ENCODE data around the gene GUK1. TPM values are rescaled to one million over a fixed set of nuclear protein-coding genes. Genes with fewer than 3 reads are reported as not detected.

Gene GUK1
- total RNA-seq, 1 donor from 2014 or later = 219 TPM

GRCh38 chr1:228120351-228120750, 19.7 kb upstream of the GUK1 start:
- no peak for DNase-seq (ENCODE audit: low spot score)
- intact Hi-C loops (cut with micrococcal nuclease) = no loop called here
- Mint-ChIP-seq H3K4me3 (ENCODE audit: low read depth) (no peak overlapping the region), H3K36me3 (ENCODE audit: low read depth) (peaks cover 4% of the 10 kb centered on the region), H3K9me3 (peaks cover 27% of the 10 kb centered on the region), H3K4me1 (ENCODE audit: low read depth) (peaks cover 5% of the 10 kb centered on the region), H3K27me3 (ENCODE audit: low read depth) (peaks cover 1% of the 10 kb centered on the region), H3K27ac (no peak overlapping the region)

DNA sequence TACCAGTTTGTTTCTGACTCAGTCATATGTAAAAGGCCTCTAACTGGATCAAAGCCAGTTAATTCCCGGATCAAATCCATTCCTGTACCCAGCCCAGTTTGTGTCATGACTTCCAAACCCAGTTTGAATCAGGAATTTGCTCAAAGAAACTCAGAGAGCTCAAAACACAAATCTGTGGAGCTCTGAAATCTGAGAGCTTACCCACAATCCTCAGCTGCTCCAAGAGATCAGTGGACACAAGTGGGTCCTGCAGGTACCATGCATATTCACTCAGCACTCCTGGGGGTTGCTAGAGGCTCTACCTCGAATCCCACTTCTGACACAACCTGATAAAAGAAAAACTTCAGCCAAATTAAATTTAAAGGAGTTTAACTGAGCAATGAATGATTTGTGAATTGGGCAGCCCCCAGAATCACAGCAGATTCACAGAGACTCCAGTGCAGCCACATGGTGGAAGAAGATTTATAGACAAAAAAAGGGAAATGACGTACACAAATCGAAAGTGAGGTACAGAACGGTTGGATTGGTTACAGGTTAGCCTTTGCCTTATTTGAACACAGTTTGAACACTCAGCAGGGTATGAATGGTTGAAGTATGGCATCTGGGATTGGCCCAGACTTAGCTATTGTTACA, 19.1 kb upstream of the GUK1 start:
- Mint-ChIP-seq H3K27me3 (ENCODE audit: low read depth) (peaks cover 1% of the 10 kb centered on the region), H3K27ac (no peak overlapping the region), H3K9me3 (peaks cover 27% of the 10 kb centered on the region), H3K4me3 (ENCODE audit: low read depth) (no peak overlapping the region), H3K36me3 (ENCODE audit: low read depth) (peaks cover 4% of the 10 kb centered on the region), H3K4me1 (ENCODE audit: low read depth) (peaks cover 6% of the 10 kb centered on the region)
- intact Hi-C loops (cut with micrococcal nuclease) = no loop called here
- DNase-seq (ENCODE audit: low spot score) = no peak

DNA sequence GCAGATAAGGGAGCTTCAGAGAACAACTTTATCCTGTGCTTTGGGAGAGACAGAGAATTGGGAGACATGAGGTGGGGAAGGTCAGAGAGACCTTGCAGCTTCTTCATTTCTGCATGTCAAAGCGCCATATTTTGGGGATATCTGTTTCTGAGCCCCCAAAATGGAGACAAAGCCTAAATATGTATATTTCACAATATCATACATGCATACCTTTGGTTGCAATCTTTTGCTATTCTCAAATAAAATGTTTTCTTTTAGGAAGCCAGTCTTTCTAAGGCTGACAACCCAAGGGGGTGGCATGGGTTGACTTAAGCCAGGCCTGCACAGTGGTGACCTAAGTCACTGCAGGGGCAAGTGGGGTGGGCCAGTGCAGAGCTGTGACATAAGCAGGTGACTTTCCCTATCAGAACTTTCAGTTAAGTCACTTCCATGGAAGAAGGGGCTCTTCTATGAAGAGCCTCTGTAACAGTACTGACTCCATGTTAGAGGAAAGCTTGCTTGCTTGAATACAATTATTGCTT, 17.1 kb upstream of the GUK1 start:
- DNase-seq (ENCODE audit: low spot score) = no peak
- Mint-ChIP-seq H3K4me3 (ENCODE audit: low read depth) (no peak overlapping the region), H3K36me3 (ENCODE audit: low read depth) (peaks cover 3% of the 10 kb centered on the region), H3K4me1 (ENCODE audit: low read depth) (peaks cover 6% of the 10 kb centered on the region), H3K27ac (no peak overlapping the region), H3K9me3 (peaks cover 16% of the 10 kb centered on the region), H3K27me3 (ENCODE audit: low read depth) (peaks cover 6% of the 10 kb centered on the region)
- intact Hi-C loops (cut with micrococcal nuclease) = no loop called here

DNA sequence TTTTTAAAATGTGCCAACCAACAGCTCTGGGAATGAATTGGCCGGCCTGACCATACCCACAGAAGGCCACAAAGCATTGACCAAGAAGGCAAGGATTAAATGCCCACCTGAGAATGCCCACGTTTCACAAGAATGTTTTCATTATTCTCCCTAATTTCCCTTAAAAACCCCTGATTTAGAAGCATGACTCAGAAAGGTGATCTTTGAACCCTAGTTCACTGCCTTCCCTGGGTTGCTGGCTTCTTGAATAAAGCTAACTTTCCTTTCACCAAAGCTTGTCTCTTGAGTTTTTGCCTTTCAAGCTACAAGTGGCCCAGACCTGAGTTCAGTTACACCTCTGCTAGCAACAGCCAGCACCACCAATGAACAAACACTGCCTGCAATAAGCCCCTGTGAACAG, 16.6 kb upstream of the GUK1 start:
- Mint-ChIP-seq H3K4me3 (ENCODE audit: low read depth) (no peak overlapping the region), H3K36me3 (ENCODE audit: low read depth) (no peaks in the 10 kb centered on the region), H3K9me3 (peaks cover 13% of the 10 kb centered on the region), H3K27me3 (ENCODE audit: low read depth) (peaks cover 11% of the 10 kb centered on the region), H3K4me1 (ENCODE audit: low read depth) (peaks cover 6% of the 10 kb centered on the region), H3K27ac (no peak overlapping the region)
- intact Hi-C loops (cut with micrococcal nuclease) = no loop called here
- DNase-seq (ENCODE audit: low spot score) = no peak

- no peaks in the 10 kb centered on the region for H3K36me3 Mint-ChIP-seq (ENCODE audit: low read depth)
Measured at GRCh38 chr1:228125185-228125584, 14.9 kb upstream of the GUK1 start.

GRCh38 chr1:228131766-228132165, 8.3 kb upstream of the GUK1 start:
- H3K36me3 Mint-ChIP-seq (ENCODE audit: low read depth) = no peaks in the 10 kb centered on the region
- H3K27ac Mint-ChIP-seq = no peak overlapping the region
- intact Hi-C loops (cut with micrococcal nuclease) = loop anchor here (2.0 kb wide), 2 partner anchors 133 to 383 kb away; no protein-coding TSS in a partner anchor
- H3K4me1 Mint-ChIP-seq (ENCODE audit: low read depth) = peaks cover 4% of the 10 kb centered on the region
- no peak for DNase-seq (ENCODE audit: low spot score)
- H3K27me3 Mint-ChIP-seq (ENCODE audit: low read depth) = peaks cover 34% of the 10 kb centered on the region
- H3K9me3 Mint-ChIP-seq = no peaks in the 10 kb centered on the region
- no peak overlapping the region for H3K4me3 Mint-ChIP-seq (ENCODE audit: low read depth)

More at GRCh38 chr1:228125185-228125584, 14.9 kb upstream of the GUK1 start:
- Mint-ChIP-seq H3K4me3 (ENCODE audit: low read depth) (no peak overlapping the region), H3K27ac (no peak overlapping the region), H3K4me1 (ENCODE audit: low read depth) (peaks cover 6% of the 10 kb centered on the region), H3K27me3 (ENCODE audit: low read depth) (peaks cover 11% of the 10 kb centered on the region), H3K9me3 (no peaks in the 10 kb centered on the region)
- DNase-seq (ENCODE audit: low spot score) = no peak
- intact Hi-C loops (cut with micrococcal nuclease) = no loop called here

DNA sequence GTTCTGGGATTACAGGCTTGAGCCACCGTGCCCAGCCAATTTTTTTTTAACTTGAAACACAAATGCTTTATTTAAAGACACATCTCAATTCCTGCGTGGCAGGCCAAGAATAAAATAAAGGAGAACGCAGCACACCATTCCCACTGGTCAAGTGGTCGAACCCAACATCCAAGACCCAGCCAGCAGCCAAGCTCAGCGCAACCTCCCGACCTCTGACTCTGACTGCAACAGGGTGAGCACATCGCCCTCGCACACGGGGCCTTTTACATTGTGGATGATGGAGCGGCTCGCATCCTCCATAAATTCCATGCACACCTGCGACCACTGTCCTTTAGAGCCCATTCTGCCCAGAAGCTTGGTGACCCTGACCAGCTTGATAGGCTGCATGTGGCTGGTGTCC, 5.5 kb upstream of the GUK1 start:
- Mint-ChIP-seq H3K4me3 (ENCODE audit: low read depth) (no peak overlapping the region), H3K27ac (no peak overlapping the region), H3K27me3 (ENCODE audit: low read depth) (peaks cover 33% of the 10 kb centered on the region), H3K9me3 (no peaks in the 10 kb centered on the region), H3K4me1 (ENCODE audit: low read depth) (peaks cover 8% of the 10 kb centered on the region), H3K36me3 (ENCODE audit: low read depth) (no peaks in the 10 kb centered on the region)
- intact Hi-C loops (cut with micrococcal nuclease) = no loop called here
- DNase-seq (ENCODE audit: low spot score) = no peak

- Mint-ChIP-seq H3K36me3 (ENCODE audit: low read depth) (peaks cover 4% of the 10 kb centered on the region), H3K4me1 (ENCODE audit: low read depth) (peaks cover 4% of the 10 kb centered on the region), H3K27ac (no peak overlapping the region), H3K27me3 (ENCODE audit: low read depth) (peaks cover 33% of the 10 kb centered on the region), H3K9me3 (no peaks in the 10 kb centered on the region), H3K4me3 (ENCODE audit: low read depth) (no peak overlapping the region)
- intact Hi-C loops (cut with micrococcal nuclease) = no loop called here
- DNase-seq (ENCODE audit: low spot score) = no peak
Measured at GRCh38 chr1:228136901-228137300, 3.2 kb upstream of the GUK1 start.

- intact Hi-C loops (cut with micrococcal nuclease) = loop anchor here (1.0 kb wide), 1 partner anchor 57 kb away; the partner anchor contains the start of gene ARF1
- Mint-ChIP-seq H3K27me3 (ENCODE audit: low read depth) (peaks cover 27% of the 10 kb centered on the region), H3K36me3 (ENCODE audit: low read depth) (peaks cover 26% of the 10 kb centered on the region), H3K9me3 (no peaks in the 10 kb centered on the region), H3K27ac (peak overlapping the region; percentile 96), H3K4me3 (ENCODE audit: low read depth) (peak overlapping the region; percentile 96), H3K4me1 (ENCODE audit: low read depth) (peaks cover 17% of the 10 kb centered on the region)
- DNase-seq (ENCODE audit: low spot score) = no peak
Measured at GRCh38 chr1:228139406-228139930, 611 bp upstream of the GUK1 start.

DNA sequence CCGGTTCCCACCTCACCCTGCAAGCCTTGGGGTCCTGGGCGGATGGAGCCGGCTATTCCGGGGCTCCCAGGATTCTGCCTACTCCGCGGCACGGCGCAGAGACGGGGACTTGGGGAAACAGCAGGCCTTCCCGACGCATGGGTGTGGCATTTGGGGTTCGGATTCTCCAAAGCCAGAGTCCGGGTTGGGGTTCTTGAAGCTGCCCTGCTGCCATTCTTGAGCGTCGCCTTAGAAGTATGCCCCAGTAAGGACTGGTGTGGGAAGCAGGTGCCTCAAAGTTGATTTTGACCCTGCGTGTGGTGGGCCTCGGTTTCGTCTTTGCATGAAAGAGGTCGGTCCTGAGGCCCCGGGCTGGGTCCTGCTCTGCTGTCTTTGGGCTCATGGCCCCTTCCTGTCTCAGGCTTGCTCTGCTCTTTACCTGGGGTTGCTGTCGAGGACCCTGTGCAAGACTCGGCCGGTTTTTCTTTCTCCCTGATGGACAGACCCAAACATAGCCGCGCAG, 696 bp downstream of the GUK1 start:
- Mint-ChIP-seq H3K36me3 (ENCODE audit: low read depth) (peaks cover 28% of the 10 kb centered on the region), H3K4me1 (ENCODE audit: low read depth) (peaks cover 17% of the 10 kb centered on the region), H3K27me3 (ENCODE audit: low read depth) (peaks cover 19% of the 10 kb centered on the region), H3K27ac (peak overlapping the region; percentile 96), H3K9me3 (no peaks in the 10 kb centered on the region), H3K4me3 (ENCODE audit: low read depth) (peak overlapping the region; percentile 96)
- intact Hi-C loops (cut with micrococcal nuclease) = loop anchor here (1.0 kb wide), 5 partner anchors 25 to 317 kb away; partner anchors contain the start of genes C1orf35, IBA57 and MRPL55
- no peak for DNase-seq (ENCODE audit: low spot score)

DNA sequence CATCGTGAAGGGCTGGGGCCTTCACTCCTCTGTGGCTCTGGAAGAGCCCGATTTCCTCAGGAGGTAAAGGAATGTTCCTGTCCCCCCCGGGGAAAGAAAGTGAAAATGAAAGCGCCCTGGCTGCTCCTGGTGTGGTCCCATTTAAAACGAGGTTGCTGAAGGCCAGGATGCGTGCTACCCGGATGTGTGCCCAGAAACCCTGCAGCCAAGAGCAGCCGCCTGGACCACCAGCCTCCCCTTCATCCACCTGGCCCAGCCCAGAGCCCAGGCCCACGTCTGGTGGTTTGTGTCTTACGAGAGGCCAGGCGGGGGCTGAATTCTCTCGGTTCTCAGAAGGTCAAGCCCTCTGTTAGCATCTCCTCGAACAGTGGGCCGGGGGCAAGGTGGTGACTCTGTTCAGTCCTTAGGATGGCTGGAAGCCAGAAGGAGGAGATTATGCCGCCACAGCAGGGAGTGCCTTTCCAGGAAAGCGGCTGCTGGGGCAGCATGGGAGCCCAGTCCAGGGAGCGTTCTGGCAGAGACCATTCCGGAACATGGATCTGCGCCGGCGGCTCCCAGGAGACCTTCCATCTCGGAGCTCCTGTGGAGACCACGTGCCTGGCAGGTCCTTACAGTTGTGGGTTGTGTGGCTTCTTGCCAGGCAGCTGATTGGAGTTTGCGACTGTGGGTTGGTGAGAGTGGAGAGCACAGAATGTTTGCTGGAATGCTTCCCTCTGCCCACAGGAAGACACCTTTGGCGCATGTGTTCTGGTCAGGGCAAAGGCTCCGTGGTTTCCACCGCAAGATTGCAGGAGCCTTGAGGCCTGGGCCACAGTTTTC, 1.4 kb downstream of the GUK1 start:
- peak; percentile 45 for DNase-seq (ENCODE audit: low spot score)
- Mint-ChIP-seq H3K27ac (peak overlapping the region; percentile 96), H3K4me3 (ENCODE audit: low read depth) (peak overlapping the region; percentile 96), H3K9me3 (no peaks in the 10 kb centered on the region), H3K4me1 (ENCODE audit: low read depth) (peaks cover 17% of the 10 kb centered on the region), H3K27me3 (ENCODE audit: low read depth) (peaks cover 12% of the 10 kb centered on the region), H3K36me3 (ENCODE audit: low read depth) (peaks cover 29% of the 10 kb centered on the region)
- intact Hi-C loops (cut with micrococcal nuclease) = no loop called here

DNA sequence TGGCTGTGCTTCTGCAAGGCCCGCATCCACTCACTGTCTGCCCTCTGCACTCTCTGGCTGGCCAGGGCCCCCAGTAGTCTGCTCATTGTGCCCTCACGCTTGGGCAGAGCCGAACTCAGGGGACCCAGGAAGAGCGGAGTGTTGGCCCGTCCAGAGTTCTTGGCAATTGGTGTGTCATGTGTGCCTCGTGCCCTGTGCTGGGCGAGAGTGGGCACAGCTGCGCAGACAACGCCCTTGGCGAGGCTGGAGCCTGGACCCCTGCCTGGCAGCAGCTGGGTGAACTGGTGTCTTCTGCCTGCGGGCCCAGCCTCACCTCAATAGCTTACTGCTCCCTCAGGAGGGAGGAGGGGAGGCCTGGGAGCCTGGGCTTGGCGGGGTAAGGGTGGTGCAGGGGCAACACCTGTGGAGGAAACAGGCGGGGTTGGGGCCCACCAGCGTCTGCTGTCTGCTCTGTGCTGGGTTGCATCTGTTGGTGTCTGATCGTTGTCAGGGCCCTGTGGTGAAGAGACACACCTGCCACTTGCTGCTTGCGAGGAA, 2.1 kb downstream of the GUK1 start:
- intact Hi-C loops (cut with micrococcal nuclease) = no loop called here
- peaks cover 14% of the 10 kb centered on the region for H3K4me1 Mint-ChIP-seq (ENCODE audit: low read depth)
- DNase-seq (ENCODE audit: low spot score) = no peak

More for the DNA sequence above, 2.1 kb downstream of the GUK1 start:
- Mint-ChIP-seq H3K27me3 (ENCODE audit: low read depth) (peaks cover 5% of the 10 kb centered on the region), H3K9me3 (no peaks in the 10 kb centered on the region), H3K4me3 (ENCODE audit: low read depth) (peak overlapping the region; percentile 96), H3K27ac (peak overlapping the region; percentile 28), H3K36me3 (ENCODE audit: low read depth) (peaks cover 29% of the 10 kb centered on the region)
